SK-N-DZ (cell line): ENCODE measurements around the gene AUTS2.

Experiments used
- DNase-seq: peaks from one replicate; pipeline ENCODE4 v3.0.0-alpha.2; 2015; ENCODE audit warnings: low spot score

The AUTS2 gene

GRCh38 chr7:70457482-70457881 lies 859.2 kb downstream of the AUTS2 start:
- no peak for DNase-seq

- no peak for DNase-seq
Measured at GRCh38 chr7:70457883-70458680, 859.8 kb downstream of the AUTS2 start.

DNA sequence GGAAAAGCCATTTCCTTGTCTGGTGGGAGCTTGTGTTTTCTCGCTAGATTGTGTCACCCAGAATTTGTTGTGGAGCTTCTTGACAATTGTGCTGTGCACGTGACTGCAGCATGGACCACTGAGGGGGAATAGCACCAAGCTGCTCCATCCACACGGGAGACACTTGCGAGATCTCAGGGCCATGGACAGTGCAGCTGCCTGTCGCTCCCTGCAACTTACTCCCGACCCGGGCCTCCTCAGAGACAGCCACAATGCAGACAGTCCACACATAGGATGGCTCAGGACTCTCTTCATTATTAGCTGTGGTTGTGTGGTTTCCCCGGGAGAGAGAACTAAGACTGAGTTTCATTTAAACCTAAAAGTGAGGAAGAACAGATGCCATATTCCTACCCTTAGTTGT lies 860.5 kb downstream of the AUTS2 start:
- DNase-seq: no peak

DNA sequence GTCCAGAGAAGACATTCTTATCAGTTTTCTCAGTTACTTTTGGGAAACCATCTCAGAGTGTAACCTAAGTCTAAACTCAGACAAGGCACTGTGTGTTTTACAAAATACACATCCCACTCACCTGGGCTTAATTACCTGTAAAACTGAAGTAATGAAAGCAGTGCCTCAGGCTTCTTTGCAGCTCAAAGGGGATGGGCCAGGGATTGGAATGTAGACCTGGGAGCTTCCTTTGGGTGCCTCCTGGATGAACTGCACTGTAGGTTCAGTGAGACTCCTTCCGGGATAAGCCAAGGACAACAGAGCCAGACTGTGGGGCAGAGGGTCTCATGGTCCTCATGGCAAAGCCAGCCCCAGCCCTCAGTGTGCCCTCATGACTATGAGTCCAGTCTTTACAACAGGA lies 861.3 kb downstream of the AUTS2 start:
- no peak for DNase-seq

- no peak for DNase-seq
Measured at GRCh38 chr7:70460071-70460470, 861.8 kb downstream of the AUTS2 start.

- DNase-seq: no peak
Measured at GRCh38 chr7:70460562-70460961, 862.3 kb downstream of the AUTS2 start.

GRCh38 chr7:70463352-70463938 lies 865.2 kb downstream of the AUTS2 start:
- DNase-seq: no peak

DNA sequence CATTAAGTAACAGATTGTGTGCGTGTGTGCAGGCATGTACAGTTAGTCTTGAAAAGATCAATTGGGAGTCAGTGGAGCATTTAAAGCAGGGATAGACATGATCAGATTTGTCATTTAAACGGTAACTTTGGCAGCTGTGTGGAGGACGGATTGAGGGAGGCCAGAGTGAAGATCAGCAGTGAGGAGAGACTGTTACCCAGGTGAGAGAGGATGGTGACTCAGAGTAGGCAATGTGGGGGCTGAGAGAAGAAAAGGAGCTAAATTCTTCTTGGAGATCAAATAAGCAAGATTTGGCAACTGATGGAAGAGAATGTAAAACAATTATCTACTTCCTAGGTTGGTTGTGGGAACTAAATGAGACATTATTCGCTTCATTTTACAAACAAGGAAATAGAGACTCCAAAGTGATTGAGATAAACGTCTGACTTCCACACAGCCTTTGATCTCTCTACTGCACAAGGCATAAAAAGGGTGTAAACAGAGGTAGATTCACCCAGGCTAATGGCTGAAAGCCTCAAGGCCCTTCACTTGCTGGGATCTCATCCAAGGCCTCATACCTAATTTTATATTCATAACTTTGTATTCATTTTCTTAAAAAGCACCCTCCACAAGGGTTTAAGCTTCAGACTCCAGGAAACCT lies 868.6 kb downstream of the AUTS2 start:
- no peak for DNase-seq

DNA sequence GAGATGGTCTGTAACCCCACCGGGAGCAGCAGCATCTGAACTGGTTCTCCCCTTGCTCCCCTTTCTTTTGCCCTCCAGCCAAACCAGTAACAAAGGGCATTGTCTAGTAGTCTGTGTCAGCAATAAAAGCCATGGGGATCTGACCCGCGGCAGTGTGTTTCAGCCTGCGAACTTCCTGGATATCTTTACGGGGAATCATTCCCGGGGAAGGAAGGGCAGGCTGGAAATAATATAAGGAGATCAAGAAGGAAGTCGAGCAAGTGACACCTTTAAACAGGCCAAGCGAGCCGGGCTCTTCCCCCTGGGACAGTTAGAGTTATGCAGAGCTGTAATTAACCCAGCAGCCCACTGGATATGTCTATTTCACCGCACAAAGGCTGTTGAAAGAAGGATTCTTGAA lies 872.5 kb downstream of the AUTS2 start:
- no peak for DNase-seq

GRCh38 chr7:70472601-70473237 lies 874.4 kb downstream of the AUTS2 start:
- DNase-seq: peak; percentile 94

DNA sequence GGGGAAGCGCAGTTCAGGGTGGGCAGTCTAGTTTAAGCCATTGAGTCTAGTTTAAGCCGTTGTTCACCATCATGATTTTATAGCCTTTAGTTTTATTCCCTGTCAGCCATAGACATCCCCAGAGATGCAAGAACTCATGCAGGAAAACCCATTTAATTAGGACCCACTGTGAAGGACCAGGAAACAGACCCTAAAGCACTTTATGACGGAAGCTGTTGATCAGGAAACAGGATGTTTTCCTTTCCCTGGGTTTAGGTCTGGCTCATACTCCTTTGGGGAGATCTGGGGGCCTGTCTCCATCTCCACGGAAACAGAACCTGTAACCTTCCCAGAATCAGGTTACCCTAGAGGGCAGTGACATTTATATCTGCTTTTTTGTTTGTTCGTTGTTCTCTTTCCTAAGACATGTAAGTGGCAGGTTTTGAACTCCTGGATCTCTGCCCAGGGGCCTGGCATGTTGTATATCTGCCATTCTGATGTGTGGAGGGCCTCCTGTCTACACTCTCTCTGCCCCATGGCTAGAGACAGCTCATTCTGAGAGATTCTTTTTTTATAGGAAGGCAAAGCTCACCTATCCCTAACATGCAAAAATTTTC lies 876.5 kb downstream of the AUTS2 start:
- no peak for DNase-seq

DNA sequence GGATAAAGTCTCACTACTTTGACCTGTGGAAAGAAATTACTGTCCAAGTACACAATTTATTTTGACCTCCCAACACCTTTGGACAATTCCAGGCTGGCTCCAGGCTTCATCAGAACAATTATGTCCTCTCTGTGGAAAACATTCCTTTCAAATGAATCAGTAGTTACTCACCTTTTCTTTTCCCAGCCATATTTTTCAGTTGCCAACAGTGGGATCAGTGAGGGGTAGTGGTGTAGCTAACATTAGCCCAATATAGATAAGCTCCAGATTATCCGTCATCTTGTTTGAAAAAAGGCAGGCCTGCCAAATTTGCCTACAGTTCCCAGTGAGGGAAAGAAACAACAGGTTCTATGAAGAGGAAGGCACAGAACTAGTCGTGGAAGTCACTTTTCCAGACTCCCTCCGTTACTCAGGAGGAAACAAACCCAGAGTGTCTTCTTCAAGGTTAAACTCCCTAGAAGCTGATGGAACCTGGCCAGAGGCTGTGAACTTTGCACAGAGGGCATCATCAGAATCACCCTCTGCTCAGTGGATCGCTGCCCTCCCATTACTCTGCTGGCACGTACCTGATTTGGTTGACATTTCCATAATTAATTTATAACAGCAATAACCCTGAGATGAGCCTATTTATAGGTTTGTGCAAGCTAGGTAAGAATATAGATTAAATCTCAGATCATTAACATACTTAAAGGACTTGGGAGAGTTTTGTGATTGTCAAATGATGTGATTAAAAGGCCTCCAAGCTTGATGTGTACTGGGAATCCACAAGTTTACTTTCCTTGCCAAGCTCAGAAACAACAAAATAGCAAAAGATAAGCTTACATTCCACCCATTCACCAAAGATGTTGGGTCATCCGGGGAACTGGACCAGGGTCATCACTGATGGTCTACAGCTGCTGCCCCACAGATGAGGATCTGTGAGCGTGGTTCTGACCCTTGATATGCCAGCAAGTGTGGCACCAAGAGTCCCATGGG lies 879.0 kb downstream of the AUTS2 start:
- DNase-seq: peak; percentile 55

DNA sequence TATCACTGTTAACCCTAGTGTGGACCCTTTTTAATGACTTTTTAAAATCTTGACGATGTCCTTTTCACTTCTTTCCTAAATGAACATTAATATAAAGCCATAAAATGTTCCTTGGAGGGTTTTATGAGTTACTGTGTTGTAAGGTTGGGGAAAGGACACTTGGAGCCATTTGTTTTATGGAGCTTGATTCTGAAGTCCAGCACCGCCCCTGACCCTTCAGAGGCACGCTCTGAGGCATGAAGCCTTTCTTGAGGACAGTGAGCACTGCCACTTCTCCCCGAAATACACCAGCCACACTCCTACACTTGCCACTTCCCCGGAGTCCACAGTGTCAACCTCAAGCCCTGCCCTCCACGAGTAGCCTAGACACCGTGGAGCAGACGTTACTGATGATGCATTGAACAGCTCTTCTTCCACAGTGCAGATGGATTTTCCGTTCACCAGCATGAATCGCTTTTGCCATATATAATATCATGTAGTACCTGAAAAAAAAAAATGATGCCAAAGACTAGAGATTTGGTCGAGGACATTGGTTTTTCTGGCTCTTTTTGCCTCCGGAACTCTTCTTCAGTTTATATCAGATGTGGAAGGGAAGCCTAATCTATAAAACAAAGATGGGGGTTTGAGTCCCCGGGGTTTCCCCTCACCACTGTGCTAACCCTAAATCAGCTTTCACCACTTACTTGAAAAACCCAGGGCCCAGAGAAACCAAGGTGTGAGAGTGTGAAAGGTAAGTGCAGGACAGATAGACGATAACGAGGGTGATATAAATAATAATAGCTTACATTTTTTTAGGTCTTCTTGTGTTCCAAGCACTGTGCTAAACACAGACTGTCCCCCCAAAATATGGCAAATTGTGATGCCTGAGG lies 881.1 kb downstream of the AUTS2 start:
- DNase-seq: no peak

- DNase-seq: no peak
Measured at GRCh38 chr7:70480927-70481569, 882.8 kb downstream of the AUTS2 start.

DNA sequence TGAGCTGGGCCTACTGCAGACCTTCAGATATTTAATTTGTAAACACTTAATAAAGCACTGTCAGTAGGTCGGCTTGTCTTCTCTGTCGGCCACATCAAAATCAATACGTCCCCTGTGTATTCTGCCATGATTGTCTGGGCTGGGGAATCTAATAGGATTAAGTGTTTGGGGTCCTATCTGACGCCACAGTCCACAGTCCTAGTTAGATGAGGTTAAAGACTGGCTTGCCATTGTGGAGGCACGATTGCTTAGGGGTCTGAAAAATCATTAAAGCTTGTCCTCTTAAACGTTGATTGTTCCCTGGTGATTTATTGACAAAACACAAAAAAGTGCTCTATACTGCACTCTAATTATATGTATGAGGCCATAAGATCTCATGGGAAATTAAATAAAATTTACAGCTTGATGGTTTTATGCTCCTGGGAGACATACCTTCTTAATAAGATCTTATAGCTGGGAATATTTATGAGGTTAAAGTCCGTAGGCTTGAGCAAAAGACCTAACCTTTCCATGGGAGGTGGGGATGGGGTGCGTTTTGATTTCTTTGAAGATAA lies 883.4 kb downstream of the AUTS2 start:
- no peak for DNase-seq

- no peak for DNase-seq
Measured at GRCh38 chr7:70484255-70484654, 886.0 kb downstream of the AUTS2 start.

GRCh38 chr7:70486977-70487376 lies 888.7 kb downstream of the AUTS2 start:
- DNase-seq: no peak

GRCh38 chr7:70487428-70487827 lies 889.2 kb downstream of the AUTS2 start:
- DNase-seq: no peak

GRCh38 chr7:70487886-70488285 lies 889.6 kb downstream of the AUTS2 start:
- DNase-seq: no peak
